ENCODE measurements around the gene NACA2.

The NACA2 gene

DNA sequence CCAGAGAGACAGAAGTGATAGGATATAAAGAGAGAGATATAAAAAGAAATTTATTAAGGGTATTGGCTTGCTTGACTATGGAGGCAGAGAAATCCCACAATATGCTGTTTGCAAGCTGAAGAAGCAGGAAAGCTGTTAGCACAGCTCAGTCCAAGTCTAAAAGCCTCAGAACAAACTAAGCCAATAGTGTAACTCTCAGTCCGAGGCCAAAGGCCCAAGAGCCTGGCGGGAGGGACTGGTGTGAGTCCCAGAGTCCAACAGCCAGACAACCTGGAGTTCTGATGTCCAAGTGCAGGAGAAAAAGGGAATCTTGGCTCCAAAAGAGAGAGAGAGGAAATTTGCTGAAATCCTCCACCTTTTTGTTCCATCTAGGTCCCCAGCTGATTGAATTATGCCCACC, 30.3 kb upstream of the NACA2 start:
- in situ Hi-C loops (cut with MboI; ENCODE audit: low pct_unique_long_range_greater_than_20kb, low sequenced_read_pairs, unreplicated experiment), result no loop called here
- TF ChIP-seq, protein P1, sequence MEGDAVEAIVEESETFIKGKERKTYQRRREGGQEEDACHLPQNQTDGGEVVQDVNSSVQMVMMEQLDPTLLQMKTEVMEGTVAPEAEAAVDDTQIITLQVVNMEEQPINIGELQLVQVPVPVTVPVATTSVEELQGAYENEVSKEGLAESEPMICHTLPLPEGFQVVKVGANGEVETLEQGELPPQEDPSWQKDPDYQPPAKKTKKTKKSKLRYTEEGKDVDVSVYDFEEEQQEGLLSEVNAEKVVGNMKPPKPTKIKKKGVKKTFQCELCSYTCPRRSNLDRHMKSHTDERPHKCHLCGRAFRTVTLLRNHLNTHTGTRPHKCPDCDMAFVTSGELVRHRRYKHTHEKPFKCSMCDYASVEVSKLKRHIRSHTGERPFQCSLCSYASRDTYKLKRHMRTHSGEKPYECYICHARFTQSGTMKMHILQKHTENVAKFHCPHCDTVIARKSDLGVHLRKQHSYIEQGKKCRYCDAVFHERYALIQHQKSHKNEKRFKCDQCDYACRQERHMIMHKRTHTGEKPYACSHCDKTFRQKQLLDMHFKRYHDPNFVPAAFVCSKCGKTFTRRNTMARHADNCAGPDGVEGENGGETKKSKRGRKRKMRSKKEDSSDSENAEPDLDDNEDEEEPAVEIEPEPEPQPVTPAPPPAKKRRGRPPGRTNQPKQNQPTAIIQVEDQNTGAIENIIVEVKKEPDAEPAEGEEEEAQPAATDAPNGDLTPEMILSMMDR (IDR thresholded peaks at IDR 0.05; ENCODE audit: extremely low read depth, insufficient read depth, missing control alignments), result no peak
- DNase-seq (ENCODE audit: low spot score), result no peak

DNA sequence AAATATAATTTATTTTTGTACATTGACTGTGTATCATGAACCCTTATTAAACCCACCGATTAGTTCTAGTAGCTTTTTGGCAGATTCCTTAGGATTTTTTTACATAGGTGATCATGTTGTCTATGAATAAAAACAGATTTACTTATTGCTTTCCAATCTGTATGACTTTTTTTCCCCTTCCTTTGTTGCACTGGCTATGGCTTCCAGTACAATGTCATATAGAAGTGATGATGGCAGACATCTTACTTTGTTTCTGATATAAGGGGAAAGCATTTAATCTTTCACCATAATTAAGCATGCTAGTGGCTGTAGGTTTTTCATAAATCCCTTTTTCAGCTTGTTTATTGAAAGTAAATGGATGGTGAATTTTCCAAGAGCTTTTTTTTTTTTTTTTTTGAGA, 28.9 kb upstream of the NACA2 start:
- no peak for DNase-seq (ENCODE audit: low spot score)
- TF ChIP-seq, protein P1 (IDR thresholded peaks at IDR 0.05; ENCODE audit: extremely low read depth, insufficient read depth, missing control alignments), result no peak
- in situ Hi-C loops (cut with MboI; ENCODE audit: low pct_unique_long_range_greater_than_20kb, low sequenced_read_pairs, unreplicated experiment), result no loop called here

DNA sequence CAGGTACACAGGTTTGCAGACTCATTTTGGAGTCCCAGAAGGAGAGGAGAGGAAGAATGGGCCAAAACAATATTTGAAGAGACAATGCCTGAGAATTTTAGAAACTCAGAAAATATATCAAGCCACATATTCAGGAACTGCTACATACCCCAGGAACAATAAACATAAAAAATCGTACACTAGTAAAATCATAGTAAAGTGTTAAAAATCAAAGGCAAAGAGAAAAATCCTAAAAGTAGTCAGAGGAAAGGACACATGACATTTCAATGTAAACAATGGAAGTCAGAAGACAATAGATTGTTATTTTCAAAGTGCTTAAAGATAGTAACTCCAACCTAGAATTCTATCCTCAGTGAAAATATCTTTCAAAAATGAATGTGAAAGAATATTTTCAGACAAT, 28.5 kb upstream of the NACA2 start:
- in situ Hi-C loops (cut with MboI; ENCODE audit: low pct_unique_long_range_greater_than_20kb, low sequenced_read_pairs, unreplicated experiment), result no loop called here
- TF ChIP-seq, protein P1 (IDR thresholded peaks at IDR 0.05; ENCODE audit: extremely low read depth, insufficient read depth, missing control alignments), result no peak
- DNase-seq (ENCODE audit: low spot score), result no peak

DNA sequence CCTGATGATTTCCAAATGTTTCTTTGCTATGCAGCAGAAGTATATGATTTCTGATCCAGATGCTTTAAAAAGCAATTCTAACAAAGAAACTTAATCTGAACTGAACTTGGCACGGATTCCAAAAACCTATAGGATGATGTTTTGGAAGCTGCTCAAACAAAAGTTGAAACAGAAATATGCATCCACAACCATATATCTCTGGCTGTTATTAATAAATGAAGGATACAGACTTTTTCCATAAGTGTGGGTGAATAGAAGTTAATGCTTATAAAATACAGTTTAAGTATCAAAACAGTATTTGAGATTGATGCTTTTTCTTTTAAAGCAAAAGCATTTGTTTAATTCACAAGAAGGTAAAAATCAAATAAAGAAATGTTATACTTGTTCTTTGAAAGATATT, 27.9 kb upstream of the NACA2 start:
- in situ Hi-C loops (cut with MboI; ENCODE audit: low pct_unique_long_range_greater_than_20kb, low sequenced_read_pairs, unreplicated experiment), result no loop called here
- TF ChIP-seq, protein P1 (IDR thresholded peaks at IDR 0.05; ENCODE audit: extremely low read depth, insufficient read depth, missing control alignments), result no peak
- no peak for DNase-seq (ENCODE audit: low spot score)

DNA sequence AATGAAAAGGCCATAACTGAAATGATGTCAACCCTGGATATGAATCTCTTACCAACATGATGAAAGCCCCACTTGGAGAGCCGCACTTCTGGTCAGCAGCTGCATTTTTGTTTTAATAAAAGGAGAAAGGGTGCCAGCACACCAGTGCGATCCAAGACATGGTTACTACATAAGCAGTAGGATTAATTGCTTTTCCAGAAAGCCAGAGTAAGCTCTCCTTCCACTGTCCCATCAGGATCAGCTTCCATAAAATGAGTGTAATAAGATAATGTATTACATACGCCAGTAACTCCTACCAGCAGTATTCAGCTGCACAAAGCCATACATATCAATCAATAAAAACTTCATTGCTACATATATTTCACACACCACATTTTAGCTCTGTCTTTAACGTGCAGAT, 26.3 kb upstream of the NACA2 start:
- in situ Hi-C loops (cut with MboI; ENCODE audit: low pct_unique_long_range_greater_than_20kb, low sequenced_read_pairs, unreplicated experiment), result no loop called here
- no peak for DNase-seq (ENCODE audit: low spot score)
- TF ChIP-seq, protein P1 (IDR thresholded peaks at IDR 0.05; ENCODE audit: extremely low read depth, insufficient read depth, missing control alignments), result no peak

DNA sequence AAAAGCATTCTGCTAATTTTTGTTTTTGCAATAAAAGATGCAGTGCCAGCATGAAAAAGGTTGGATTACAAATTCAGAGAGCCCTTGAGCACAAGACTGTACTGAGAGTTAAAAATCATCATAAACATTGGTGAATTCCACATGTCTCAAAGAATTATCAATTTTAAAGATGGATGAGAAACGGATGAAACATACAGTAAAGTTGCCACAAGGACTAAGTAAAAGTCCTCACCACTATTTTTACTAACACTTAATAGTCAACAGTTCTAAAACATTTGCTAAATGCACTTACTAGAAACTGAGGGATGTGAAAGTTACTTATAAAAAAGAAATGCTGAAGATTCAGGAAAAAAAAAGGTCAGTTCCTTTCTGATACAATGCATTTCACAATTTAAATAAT, 25.8 kb upstream of the NACA2 start:
- in situ Hi-C loops (cut with MboI; ENCODE audit: low pct_unique_long_range_greater_than_20kb, low sequenced_read_pairs, unreplicated experiment), result no loop called here
- TF ChIP-seq, protein P1 (IDR thresholded peaks at IDR 0.05; ENCODE audit: extremely low read depth, insufficient read depth, missing control alignments), result no peak
- no peak for DNase-seq (ENCODE audit: low spot score)

DNA sequence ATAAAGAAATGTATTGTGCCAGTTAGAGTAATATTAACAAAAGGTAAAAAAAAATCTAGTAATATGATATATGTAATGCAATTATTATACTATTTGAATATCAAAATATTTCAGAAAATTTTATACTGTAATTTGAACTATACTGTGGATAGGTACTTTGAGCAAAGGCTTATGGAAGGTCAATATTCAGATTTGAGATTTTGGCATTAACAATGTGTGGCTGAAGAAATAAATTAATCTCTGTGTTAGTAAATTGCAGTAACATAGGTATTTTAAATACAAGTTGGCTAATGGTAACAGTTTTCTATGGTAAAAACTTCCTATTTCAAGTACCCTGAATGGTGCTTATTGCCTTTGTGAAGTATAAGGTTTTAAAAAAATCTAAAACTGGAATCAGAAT, 23.2 kb upstream of the NACA2 start:
- DNase-seq (ENCODE audit: low spot score), result no peak
- TF ChIP-seq, protein P1 (IDR thresholded peaks at IDR 0.05; ENCODE audit: extremely low read depth, insufficient read depth, missing control alignments), result no peak
- in situ Hi-C loops (cut with MboI; ENCODE audit: low pct_unique_long_range_greater_than_20kb, low sequenced_read_pairs, unreplicated experiment), result no loop called here
